ENCODE data around the gene ZCCHC7.

Gene ZCCHC7

DNA sequence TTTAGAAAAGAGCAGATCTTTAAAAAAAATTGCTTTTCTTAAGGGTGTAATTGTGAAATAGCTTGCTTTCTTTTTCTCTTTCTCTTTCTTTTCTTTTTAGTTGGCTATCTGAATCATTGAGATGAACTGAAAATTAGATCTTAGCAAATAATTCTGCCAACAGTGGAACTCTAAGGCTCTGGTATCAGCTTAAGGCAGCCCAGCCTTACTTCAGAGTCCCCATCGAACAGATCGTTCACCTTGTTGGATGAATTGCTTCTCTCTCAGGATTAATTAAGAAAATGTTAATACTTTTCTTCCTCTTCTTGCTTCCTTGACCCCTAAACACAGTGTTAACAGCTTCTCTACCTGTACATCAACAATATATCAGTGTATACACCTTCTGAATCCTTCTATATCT lies 92.1 kb downstream of the ZCCHC7 start:
- no peak for DNase-seq

DNA sequence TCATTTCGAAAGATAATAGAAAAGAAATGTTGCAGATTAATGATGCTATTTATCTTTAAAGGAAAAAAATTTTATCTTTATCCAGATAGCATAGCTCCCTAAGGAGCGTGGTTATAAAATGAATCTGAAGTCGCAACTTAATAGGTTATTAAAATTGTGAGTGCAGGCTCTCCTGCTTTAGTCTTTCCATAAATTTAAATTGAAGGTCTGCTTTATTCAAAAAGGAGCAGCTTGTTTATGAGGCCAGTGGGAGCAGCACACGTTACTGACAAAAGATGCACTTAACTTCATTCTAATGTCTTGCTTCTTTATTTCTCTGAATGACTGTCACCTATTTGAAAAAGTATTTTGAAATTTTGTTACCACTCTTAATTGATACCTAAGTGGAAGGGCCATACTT lies 95.0 kb downstream of the ZCCHC7 start:
- no peak for DNase-seq

- no peak for DNase-seq
Measured at GRCh38 chr9:37215830-37216229, 95.5 kb downstream of the ZCCHC7 start.

DNA sequence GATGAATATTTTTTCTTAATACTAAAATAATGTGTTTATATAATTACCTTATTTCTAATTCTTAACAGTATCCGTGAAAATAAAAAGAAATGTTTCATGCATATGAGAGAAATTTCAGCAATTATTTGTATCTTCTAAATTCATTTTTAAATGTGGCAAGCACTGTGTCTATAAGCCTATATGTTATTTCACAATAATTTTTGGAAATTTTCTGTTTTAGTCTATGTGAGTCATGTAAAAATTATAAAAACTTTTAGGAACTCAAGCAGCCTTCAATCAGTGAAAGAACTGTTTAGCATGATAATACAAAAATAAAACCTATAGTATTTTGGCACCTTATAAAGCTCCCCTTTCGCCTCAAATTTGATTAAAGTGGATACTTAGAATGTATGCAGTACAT lies 96.8 kb downstream of the ZCCHC7 start:
- DNase-seq = no peak

- DNase-seq = no peak
Measured at GRCh38 chr9:37218800-37219425, 98.5 kb downstream of the ZCCHC7 start.

GRCh38 chr9:37220971-37221370 lies 100.6 kb downstream of the ZCCHC7 start:
- no peak for DNase-seq

GRCh38 chr9:37221489-37222106 lies 101.2 kb downstream of the ZCCHC7 start:
- DNase-seq = no peak

DNA sequence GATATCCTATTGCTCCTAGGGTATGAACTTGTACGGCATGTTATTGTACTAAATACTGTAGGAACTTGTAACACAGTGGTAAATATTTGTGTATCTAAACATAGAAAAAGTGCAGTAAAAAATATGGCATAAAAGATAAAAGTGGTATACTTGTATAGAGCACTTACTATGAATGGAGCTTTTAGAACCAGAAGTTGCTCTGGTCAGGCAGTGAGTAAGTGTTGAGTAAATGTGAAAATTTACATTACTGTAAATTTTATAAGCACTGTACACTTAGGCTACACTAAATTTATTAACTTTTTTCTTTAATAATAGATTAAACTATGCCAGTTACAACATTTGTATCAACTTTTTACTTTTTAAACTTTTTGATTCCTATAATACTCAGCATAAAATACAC lies 109.1 kb downstream of the ZCCHC7 start:
- DNase-seq = no peak

- no peak for DNase-seq
Measured at GRCh38 chr9:37229882-37230482, 109.6 kb downstream of the ZCCHC7 start.

DNA sequence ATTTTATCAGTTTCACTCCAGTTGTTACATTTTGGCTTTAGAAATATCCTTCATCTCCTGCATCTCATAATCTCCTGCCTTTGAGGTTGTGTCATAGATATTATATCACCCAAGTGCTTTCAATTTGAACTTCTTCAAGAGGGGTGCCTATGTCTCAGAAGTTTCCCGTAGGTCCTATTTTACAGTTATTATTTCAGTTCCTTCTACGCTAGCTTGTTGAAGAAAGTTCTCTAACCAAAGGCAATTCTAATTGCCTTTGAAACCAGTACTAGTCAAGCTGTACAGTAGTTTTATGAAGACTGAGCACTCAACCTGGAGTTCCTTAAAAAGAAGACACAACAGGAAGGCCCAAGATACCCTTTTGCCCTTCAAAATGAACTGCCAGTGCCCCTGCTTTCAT lies 116.4 kb downstream of the ZCCHC7 start:
- DNase-seq = no peak

- DNase-seq = no peak
Measured at GRCh38 chr9:37238122-37238521, 117.7 kb downstream of the ZCCHC7 start.

- no peak for DNase-seq
Measured at GRCh38 chr9:37239224-37239859, 119.0 kb downstream of the ZCCHC7 start.

DNA sequence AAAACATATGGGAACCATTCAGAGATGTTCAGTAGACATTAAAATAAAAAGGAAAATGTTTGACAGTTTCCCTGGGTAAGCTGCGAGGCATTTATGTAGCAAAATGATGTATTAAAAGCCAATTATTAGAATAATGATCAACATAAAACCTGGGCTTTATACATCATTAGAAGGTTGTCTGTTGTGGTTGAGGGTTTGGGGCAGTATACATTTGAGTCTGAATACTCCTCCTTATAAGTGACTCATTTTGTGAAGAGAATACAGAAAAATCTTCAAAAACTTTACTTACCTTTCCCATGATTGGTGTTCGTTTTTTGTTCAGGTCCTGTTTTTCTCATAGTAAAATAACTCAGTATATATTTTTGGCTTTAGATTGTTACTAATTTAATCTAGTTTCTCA lies 119.5 kb downstream of the ZCCHC7 start:
- DNase-seq = no peak

- DNase-seq = no peak
Measured at GRCh38 chr9:37241340-37241739, 121.0 kb downstream of the ZCCHC7 start.

DNA sequence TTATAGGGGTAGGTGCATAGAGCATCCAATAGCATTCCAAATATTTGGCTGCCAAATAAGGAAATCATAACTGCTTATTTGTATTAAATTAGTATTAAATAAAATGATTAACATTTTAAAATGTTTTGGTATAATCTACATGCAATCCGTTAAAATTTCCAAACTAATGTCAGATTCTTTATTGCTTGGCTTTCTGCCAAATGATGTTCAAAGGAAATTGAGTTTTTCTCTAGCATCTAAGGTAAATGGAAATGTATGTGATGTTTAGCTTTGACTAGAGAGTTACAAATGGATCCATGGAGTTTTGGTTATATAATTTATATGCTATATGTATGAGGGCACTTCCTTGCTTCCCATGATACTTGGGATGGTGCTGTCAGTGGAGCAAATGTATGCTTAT lies 121.7 kb downstream of the ZCCHC7 start:
- no peak for DNase-seq

DNA sequence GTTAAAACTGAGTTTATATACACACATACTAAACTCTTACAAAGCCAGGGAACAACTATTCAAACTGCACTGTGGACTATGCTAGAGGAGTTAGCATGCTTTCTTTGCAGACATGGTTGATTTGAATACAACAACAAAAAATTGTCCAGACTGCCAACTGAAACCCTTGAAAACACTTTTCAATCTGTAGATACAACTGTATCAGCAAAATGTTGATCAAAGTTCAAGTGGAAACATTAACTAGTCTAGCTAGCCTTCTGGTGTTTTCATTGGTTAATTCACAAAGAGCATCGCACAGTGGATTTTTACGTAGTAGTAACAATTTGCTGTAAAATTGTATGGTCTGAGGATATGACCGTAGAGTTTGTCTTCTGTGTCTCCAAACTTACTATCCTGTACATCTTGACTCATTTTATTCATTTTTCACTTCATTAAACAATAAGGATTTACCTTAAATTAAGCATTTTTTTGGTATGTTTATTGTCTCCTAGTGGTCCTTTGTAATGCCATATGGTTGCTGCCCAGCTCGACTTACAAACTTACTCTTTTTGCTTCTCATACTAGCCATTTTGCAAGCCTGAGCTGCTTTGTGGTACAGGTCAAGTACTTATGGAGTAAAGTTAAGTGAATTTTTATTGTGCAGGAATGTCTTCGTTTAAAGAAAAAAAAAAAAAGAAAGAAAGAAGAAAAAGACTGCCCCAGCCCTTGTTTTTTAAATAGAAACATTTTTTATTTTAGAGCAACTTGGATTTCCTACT lies 123.4 kb downstream of the ZCCHC7 start:
- DNase-seq = no peak

- no peak for DNase-seq
Measured at GRCh38 chr9:37246826-37247225, 126.5 kb downstream of the ZCCHC7 start.

- no peak for DNase-seq
Measured at GRCh38 chr9:37248651-37249163, 128.3 kb downstream of the ZCCHC7 start.

DNA sequence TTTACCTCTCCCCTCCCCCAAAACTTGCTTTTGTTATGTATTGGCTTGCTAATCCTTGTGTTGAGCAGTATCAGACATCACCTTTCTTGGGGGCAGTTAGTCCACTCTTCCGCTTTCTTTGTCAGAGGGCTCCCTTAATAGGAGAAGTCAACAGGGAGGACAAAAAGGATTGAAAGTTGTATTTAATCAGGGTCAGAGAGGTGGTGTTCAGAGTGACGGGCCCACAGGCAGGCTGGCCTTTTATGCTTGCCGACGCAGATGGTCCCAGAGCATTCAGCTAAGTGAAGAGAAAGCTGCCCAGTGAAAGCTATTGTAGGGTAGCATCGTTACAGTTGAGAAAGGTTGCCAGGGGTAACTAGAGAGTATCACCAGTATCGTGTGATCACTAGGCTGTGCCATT lies 131.1 kb downstream of the ZCCHC7 start:
- DNase-seq = no peak

DNA sequence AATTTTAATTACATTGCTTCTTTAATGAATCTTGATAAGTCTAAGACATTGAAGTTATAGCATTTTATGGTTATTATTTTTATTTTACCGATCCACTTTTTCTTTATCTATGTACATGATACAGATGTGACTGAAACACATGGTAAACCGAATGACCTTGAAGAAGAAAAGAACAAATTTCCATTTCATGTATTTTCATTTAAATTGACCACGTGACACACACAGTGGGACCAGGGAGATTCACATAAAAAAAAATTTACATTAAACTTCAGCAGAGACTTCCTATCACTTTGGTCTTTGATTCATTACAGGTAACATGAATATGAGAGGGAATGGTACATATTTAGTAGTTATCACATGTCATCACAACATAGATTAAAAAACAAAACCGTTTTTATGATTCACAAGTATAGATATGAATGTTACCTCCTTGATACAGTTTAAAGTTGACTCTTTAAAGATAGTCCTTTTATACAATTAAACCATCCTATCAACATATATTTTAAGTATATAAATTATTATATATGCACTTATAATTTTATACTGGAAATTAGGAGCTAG lies 133.1 kb downstream of the ZCCHC7 start:
- no peak for DNase-seq

DNA sequence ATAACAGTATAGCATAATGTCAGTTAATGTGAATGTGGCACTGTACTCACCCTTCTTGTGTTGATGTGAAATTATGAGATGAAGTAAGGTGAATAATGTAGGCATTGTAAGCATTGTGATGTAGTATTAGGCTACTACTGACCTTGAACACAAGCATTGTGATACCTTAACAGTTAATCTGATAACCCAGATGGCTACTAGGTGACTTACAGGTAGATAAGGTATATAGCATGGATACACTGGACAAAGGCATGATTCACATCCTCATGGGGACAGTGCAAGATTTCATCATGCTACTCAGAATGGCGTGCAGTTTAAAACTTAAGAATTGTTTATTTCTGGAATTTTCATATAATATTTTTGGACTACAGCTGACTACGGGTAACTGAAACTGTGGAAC lies 134.8 kb downstream of the ZCCHC7 start:
- DNase-seq = no peak

- DNase-seq = no peak
Measured at GRCh38 chr9:37255944-37256862, 135.8 kb downstream of the ZCCHC7 start.
